HepG2 (cell line): Measurements from ENCODE around the gene UCK2. TPM values are rescaled to one million over a fixed set of nuclear protein-coding genes. Genes with fewer than 3 reads are reported as not detected.

Experiments
- ATAC-seq: fragments of 200-7000 bp; cut with Tn5 transposase; 3 replicates; pipeline ENCODE4 v1.9.1; 2020; ENCODE audit warnings: mild to moderate bottlenecking, moderate library complexity
- BruUV-seq: library from RNA; stranded (reverse); fragments of 400-500 nt; replicated peaks from 2 replicates; lab custom pipeline; 2021; lab: Mats Ljungman, UMichigan
- CTCF ChIA-PET: fragments of 300-600 bp; formaldehyde crosslinking; extraction: SDS; loops from one replicate; lab custom pipeline; 2021; ENCODE audit warnings: low total read pairs, inconsistent platforms, low intra/inter-chr PET ratio; lab: Yijun Ruan, JAX
- POLR2A ChIA-PET: fragments of 350-600 bp; sonication (Branson Sonifier 250); formaldehyde crosslinking; loops from one replicate; lab custom pipeline; 2020; ENCODE audit warnings: antibody characterized with exemption, inconsistent platforms; lab: Yijun Ruan, JAX
- DNase-seq: peaks from one replicate; pipeline ENCODE4 v3.0.0-alpha.2; 2015; ENCODE audit warnings: low spot score
- FAIRE-seq: peaks from 3 replicates; lab custom pipeline; 2011; peaks lifted over from hg19 to GRCh38; lab: Jason Lieb, UNC
- H2AFZ ChIP-seq: one replicate; pipeline ENCODE4 v1.6.1; 2011; ENCODE audit warnings: low read length, inconsistent platforms
- H3K27ac ChIP-seq: fragments of 300-600 bp; 3 replicates; pipeline ENCODE4 v1.8.0; 2011; ENCODE audit warnings: mixed run types, mild to moderate bottlenecking, mixed read lengths, low read length, inconsistent platforms; ENCODE audit not compliant: insufficient read depth; ENCODE audit errors: extremely low read length
- H3K27me3 ChIP-seq, 2 experiments: fragments of 200-600 bp in 1 of 2; 2 replicates in 1 of 2; 3 replicates in 1 of 2; pipeline versions ENCODE4 v1.6.0 to v1.8.0; 2011; ENCODE audit warnings: low read length in 2 of 2, mild to moderate bottlenecking in 2 of 2, moderate library complexity in 2 of 2, inconsistent platforms in 1 of 2; ENCODE audit not compliant: insufficient read depth in 2 of 2, control insufficient read depth in 1 of 2
- H3K36me3 ChIP-seq, 2 experiments: fragments of 200-600 bp in 1 of 2; replicated peaks in 1 of 2; 2 replicates in 1 of 2; 3 replicates in 1 of 2; pipeline versions ENCODE4 v1.5.1 to v1.8.0; 2011; ENCODE audit warnings: low read length in 2 of 2, inconsistent platforms in 1 of 2; ENCODE audit not compliant: insufficient read depth in 2 of 2, control insufficient read depth in 1 of 2
- H3K4me1 ChIP-seq: 2 replicates; pipeline ENCODE4 v1.5.1; 2012; ENCODE audit warnings: low read length, inconsistent platforms; ENCODE audit not compliant: insufficient read depth
- H3K4me2 ChIP-seq: 2 replicates; pipeline ENCODE4 v1.6.0; 2011; ENCODE audit warnings: low read depth, low read length, inconsistent platforms
- H3K4me3 ChIP-seq, 3 experiments: fragments of 200-600 bp in 1 of 3; sonication (generic), shearing (Covaris generic) in 1 of 3; replicated peaks in 1 of 3; 2 replicates each; pipeline ENCODE4 v1.5.1; 2011 to 2016; ENCODE audit warnings: low read length in 3 of 3, inconsistent platforms in 2 of 3, low read depth in 2 of 3, mild to moderate bottlenecking in 2 of 3, control low read depth in 1 of 3, mixed read lengths in 1 of 3; ENCODE audit not compliant: insufficient read depth in 1 of 3
- H3K79me2 ChIP-seq: one replicate; pipeline ENCODE4 v1.6.1; 2011; ENCODE audit warnings: low read length, inconsistent platforms; ENCODE audit not compliant: insufficient read depth
- H3K9ac ChIP-seq: 2 replicates; pipeline ENCODE4 v1.6.0; 2011; ENCODE audit warnings: mild to moderate bottlenecking, low read depth, low read length, inconsistent platforms; ENCODE audit not compliant: insufficient read depth
- H3K9me3 ChIP-seq: 2 replicates; pipeline ENCODE4 v1.5.1; 2012; ENCODE audit warnings: mild to moderate bottlenecking, low read length
- H4K20me1 ChIP-seq: 2 replicates; pipeline ENCODE4 v1.6.0; 2011; ENCODE audit warnings: inconsistent platforms, mild to moderate bottlenecking, low read length, moderate library complexity; ENCODE audit not compliant: insufficient read depth
- DMTF1 ChIP-seq: sonication (generic); formaldehyde crosslinking; IDR thresholded peaks from 2 replicates; pipeline ENCODE4 v1.4.0; 2020; ENCODE audit warnings: mild to moderate bottlenecking, missing genetic modification reagents
- FLYWCH1 ChIP-seq: sonication (generic); formaldehyde crosslinking; IDR thresholded peaks from 2 replicates; pipeline ENCODE4 v1.8.1; 2023; ENCODE audit warnings: mild to moderate bottlenecking, missing genetic modification reagents
- IRF2 ChIP-seq: IDR thresholded peaks from 2 replicates; pipeline ENCODE4 v1.6.1; 2018; ENCODE audit warnings: missing genetic modification reagents, missing compliant biosample characterization
- KMT2B ChIP-seq: IDR thresholded peaks from 2 replicates; pipeline ENCODE4 v1.6.1; 2016; ENCODE audit warnings: missing genetic modification reagents, missing compliant biosample characterization
- NFE2L2 ChIP-seq: fragments of 150-350 bp; IDR thresholded peaks from 2 replicates; pipeline ENCODE4 v1.6.1; 2014; ENCODE audit warnings: low read length
- SAP130 ChIP-seq: IDR thresholded peaks from 2 replicates; pipeline ENCODE4 v1.6.1; 2016; ENCODE audit warnings: low read depth
- ZFP91 ChIP-seq: sonication (generic); formaldehyde crosslinking; IDR thresholded peaks from 2 replicates; pipeline ENCODE4 v1.9.0; 2022; ENCODE audit warnings: missing genetic modification reagents, mild to moderate bottlenecking, borderline replicate concordance
- ZNF17 ChIP-seq: sonication (generic); formaldehyde crosslinking; IDR thresholded peaks from 2 replicates; pipeline ENCODE4 v1.5.0; 2020; ENCODE audit warnings: mild to moderate bottlenecking, missing genetic modification reagents
- ZNF292 ChIP-seq: sonication (generic); formaldehyde crosslinking; IDR thresholded peaks from 2 replicates; pipeline ENCODE4 v1.8.1; 2022; ENCODE audit warnings: mild to moderate bottlenecking, low read depth, missing genetic modification reagents, borderline replicate concordance
- ZNF619 ChIP-seq: sonication (generic); formaldehyde crosslinking; IDR thresholded peaks from 2 replicates; pipeline ENCODE4 v1.4.0; 2020; ENCODE audit warnings: mild to moderate bottlenecking, missing genetic modification reagents
- WGBS: methylation state at CpG from one replicate; pipeline ENCODE4 v1.1.6; 2017; ENCODE audit warnings: low lambda C conversion rate; 5-methylcytosine and 5-hydroxymethylcytosine counted together
- in situ Hi-C: cut with HindIII; loops from 2 replicates; pipeline ENCODE4 v1.10.0; 2017; ENCODE audit warnings: low pct_unique_long_range_greater_than_20kb; ENCODE audit not compliant: extremely low pct_ligation_motif_present
- intact Hi-C: fragments of 100-400 bp; cut with micrococcal nuclease; formaldehyde crosslinking; loops from one replicate; pipeline ENCODE4 v1.10.0; 2022; ENCODE audit not compliant: unreplicated experiment
- polyA plus RNA-seq, 8 experiments: library from polyadenylated mRNA; depleted of rRNA in 3 of 8; stranded (reverse) in 7 of 8; unstranded in 1 of 8; fragments of >200 nt; fragmentation: Illumina TruSeq in 4 of 8; extraction: Trizol in 4 of 8; gene quantifications; 2 replicates each; pipeline versions ENCODE4 v1.2.1 to v1.2.3, GENCODE V29; 2011 to 2016; ENCODE audit warnings: low read depth in 4 of 8, missing spikeins in 1 of 8, mixed read lengths in 1 of 8; ENCODE audit not compliant: insufficient read depth in 1 of 8
- total RNA-seq, 5 experiments: library from RNA; depleted of rRNA; stranded (reverse); fragments of >200 nt; fragmentation: Illumina TruSeq; extraction: Trizol; gene quantifications; 2 replicates each; pipeline ENCODE4 v1.2.3, GENCODE V29; 2016; ENCODE audit warnings: low read depth in 1 of 5

UCK2 gene
- total and polyA plus RNA-seq, 2 of the 13 experiments (the other 11 are each of a cell fraction or from before 2014, with no cell fraction given): 64.3 to 78.0 TPM

- Histone ChIP-seq H3K4me3 (no peak overlapping the region), H3K4me1 (peaks cover 38% of the 10 kb centered on the region), H3K27me3 (no peaks in the 10 kb centered on the region), H3K4me2 (no peak overlapping the region), H3K9ac (no peak overlapping the region), H2AFZ (no peak overlapping the region), H3K36me3 (peaks cover 1 to 4% of the 10 kb centered on the region in 2 experiments; a peak in 2 of 5 replicates), H3K9me3 (no peaks in the 10 kb centered on the region), H4K20me1 (no peaks in the 10 kb centered on the region; the same call in 1 of the 2 replicates), H3K27ac (no peak overlapping the region), H3K79me2 (peaks cover 90% of the 10 kb centered on the region)
- intact Hi-C loops (no loop called here), in situ Hi-C loops (no loop called here)
- no TSS peak for BruUV-seq
- CTCF ChIA-PET: interaction anchor here (1.8 kb wide), 1 partner anchor 41 kb away, joined by 3 read pairs; no protein-coding TSS in a partner anchor
- ATAC-seq (no peak), FAIRE-seq (no peak), DNase-seq (no peak)
- WGBS: 97% methylated on average over 5 of the region's 5 CpGs
- TF ChIP-seq ZNF292 (CRISPR knock-in tag) (no peak), ZFP91 (no peak), NFE2L2 (no peak), ZNF619 (CRISPR knock-in tag) (no peak)
- POLR2A ChIA-PET: no interaction called here
Observed at GRCh38 chr1:165873481-165873880, 46.1 kb downstream of the UCK2 start.

GRCh38 chr1:165874643-165875042 lies 47.2 kb downstream of the UCK2 start:
- WGBS: 97% methylated on average over 4 of the region's 4 CpGs
- in situ Hi-C loops: no loop called here
- TF ChIP-seq ZNF17 (CRISPR knock-in tag) (no peak), DMTF1 (CRISPR knock-in tag) (no peak), KMT2B (CRISPR knock-in tag) (no peak), IRF2 (no peak), SAP130 (CRISPR knock-in tag) (no peak), FLYWCH1 (CRISPR knock-in tag) (no peak)

More at GRCh38 chr1:165874643-165875042, 47.2 kb downstream of the UCK2 start:
- Histone ChIP-seq H3K27ac (no peak overlapping the region), H2AFZ (no peak overlapping the region), H3K4me1 (peaks cover 40% of the 10 kb centered on the region), H3K79me2 (peaks cover 91% of the 10 kb centered on the region), H3K4me3 (no peak overlapping the region), H3K4me2 (no peak overlapping the region), H3K9me3 (no peaks in the 10 kb centered on the region), H3K27me3 (no peaks in the 10 kb centered on the region), H3K36me3 (peaks cover 1 to 4% of the 10 kb centered on the region in 2 experiments; a peak in 2 of 5 replicates), H4K20me1 (no peaks in the 10 kb centered on the region; the same call in 1 of the 2 replicates), H3K9ac (no peak overlapping the region)
- ChIA-PET CTCF (no interaction called here), POLR2A (no interaction called here)
- BruUV-seq: no TSS peak
- ATAC-seq (no peak), DNase-seq (no peak), FAIRE-seq (no peak)
- intact Hi-C loops: no loop called here
